DMS153 (cell line): ENCODE data around the gene JARID2.
A peak's percentile ranks its signal among the peaks of the same experiment; 100 is the strongest.

Source experiments
- DNase-seq: peaks from one replicate; lab custom pipeline; 2025; lab: John Stamatoyannopoulos, UW

JARID2 gene

DNA sequence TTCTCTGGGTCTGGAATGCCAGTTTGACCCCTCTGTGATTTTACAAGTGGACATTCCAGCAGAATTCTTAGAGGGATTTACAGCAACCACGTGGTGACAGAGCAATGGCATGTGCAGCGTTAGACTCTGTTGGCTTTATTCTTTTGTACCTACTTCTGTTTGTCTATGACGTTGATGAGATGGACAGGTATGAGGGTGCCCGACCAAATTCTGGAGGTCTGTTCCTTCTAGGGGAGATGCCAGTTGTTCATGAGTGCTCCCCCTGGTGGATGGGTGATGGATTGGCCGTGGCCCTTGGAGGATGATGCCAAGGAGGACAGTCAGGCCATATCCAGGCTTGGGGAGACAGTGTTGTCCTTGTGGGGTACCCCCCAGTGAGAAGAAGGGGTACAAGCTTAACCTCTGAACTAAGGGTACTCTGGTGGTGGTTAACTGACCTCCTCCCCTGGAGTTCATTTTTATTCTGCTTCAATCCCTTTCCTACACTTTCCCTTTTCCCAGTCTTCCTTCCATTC, 218.4 kb downstream of the JARID2 start:
- no peak for DNase-seq

DNA sequence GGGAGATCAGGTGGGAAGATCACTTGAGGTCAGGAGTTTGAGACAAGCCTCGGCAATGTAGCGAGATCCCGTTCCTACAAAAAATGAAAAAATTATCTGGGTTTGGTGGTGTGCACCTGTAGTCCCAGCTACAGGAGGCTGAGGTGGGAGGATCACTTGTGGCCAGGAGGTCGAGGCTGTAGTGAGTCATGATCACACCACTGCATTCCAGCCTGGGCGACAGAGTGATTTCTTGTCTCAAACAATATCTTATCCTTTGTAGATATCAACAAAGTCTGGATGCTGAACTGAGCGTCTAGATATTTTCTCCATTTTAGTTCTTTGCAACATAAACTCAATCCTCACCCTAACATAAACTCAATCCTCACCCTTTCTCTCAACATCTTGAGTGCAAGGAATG, 219.3 kb downstream of the JARID2 start:
- no peak for DNase-seq

DNA sequence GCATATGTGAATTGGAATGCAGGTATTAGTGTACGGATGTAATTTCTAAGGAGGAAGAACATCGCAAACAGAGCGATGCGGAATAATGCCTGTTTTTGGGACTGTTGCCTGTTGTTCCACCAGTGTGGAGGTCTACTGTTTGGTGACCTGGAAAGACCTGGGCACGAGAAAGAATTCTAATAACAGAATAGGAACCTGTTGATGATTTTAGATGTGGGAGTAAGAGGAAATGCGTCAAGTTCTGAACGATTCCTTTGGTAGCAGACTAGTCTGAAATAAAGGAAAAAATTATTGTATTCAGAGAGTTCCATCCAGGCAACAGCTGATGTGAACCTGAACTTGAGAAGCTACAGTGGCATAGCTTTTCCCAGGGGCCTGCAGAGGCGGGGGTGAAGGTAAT, 224.9 kb downstream of the JARID2 start:
- DNase-seq, result no peak

DNA sequence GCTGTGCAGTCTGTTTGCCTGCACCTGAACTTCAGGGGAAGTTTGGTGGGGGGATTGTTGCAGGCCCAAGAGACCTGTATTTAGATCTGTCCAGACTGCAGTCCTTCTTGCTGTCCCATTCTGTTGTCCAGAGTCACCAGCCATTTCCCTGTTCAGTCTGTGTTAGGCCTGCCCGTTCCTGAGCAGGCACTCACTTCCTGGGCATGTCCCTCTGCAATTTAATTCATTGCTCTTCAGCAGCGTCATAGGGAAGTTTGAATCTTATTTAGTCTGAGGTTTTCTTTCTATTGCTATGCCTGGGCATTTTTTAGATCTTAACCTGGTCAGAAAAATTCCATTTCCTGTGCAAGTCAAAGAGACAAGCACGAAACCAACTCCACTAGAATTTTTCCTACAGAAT, 226.8 kb downstream of the JARID2 start:
- no peak for DNase-seq

DNA sequence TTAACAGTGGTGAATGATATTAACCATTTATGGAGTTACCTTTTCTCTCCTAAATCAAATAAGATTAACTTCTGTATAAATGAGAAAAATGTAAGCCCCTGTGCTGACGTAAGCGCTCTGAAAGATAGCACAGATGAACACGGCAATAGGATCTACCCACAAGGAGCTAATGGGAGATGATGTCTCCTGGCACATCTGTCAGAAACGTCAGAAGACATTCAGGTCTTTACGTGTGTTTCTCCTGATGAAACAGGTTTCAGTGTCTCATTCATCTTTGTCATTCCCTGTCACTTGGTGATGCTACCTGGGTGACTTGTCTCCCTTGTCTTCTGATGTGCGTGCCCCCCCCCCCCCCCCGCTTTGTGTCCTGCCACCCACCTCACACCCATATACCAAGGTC, 227.3 kb downstream of the JARID2 start:
- DNase-seq, result no peak

DNA sequence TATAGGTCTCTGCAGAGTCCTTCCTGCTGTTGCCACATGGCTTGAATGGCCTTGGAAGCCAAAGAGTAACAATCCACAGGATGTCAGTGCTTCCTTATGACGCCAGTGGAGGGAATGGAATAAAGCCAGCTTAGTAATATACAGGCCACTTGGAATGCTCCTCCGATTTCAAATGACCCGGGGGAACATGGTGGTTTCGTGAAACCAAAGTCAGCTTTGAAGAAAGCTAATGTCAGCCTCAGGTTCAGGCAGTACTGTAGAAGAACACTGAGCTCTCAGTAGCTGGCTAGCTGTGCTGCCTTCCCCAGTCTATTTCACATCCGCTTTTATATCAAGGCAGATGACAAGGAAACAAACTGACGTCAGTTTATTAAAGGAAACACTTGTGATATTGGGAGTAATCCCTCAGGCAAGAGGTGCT, 227.9 kb downstream of the JARID2 start:
- no peak for DNase-seq

DNA sequence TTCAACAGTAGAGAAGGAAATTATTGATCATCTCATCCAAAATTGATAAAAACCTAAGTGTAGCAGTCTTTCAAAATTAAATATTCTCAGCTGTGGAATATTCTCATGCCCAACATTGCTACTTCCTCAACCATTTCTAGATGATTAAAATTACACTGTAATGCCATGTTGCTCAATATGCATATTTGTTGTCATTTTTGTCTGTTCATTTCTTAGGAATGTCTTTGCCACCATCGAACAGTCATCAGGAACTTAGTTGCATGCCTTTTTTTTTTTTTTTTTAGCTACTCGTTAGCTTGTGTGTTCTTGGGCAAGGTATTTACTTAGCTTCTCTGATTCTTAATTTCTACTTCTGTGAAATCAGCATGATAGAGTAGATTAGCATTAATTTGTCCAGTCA, 228.3 kb downstream of the JARID2 start:
- DNase-seq, result no peak

DNA sequence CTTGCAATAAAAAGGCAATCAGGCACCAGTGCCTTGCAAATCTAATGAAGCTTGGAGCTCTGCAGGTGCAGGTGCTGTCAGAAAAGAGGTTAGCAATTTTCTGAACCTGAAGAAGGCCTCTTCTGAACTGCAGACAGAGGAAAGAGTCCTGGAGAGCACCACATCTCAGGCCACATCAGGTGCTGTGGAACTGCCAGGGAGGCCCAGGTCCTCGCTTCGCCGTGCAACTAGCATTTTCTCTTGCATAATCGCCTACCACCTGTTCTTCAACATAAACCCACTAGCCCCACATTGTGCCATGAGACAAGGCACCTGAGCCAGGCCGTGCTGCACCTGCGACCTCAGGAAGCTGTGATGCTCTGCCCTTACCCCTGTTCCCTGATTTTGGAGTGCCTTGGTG, 229.4 kb downstream of the JARID2 start:
- DNase-seq, result no peak

DNA sequence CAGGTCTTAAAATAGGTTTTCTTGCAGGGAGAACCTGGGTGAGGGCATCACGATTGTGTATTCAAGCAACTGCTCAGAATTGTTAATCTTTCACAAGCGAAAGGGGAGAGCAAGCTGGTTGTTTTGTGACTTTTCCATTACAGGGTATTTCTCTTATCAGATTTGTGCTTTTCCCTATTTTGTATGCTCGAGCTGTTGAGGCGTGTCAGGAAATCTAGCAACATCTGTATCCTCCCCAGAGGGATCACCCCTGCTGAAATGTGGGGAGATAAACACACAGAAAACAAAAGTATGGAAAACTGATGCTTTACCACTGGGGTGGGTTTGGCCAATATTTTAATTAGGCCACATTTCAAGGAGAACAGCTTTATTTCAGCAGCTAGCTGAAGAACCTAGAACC, 230.0 kb downstream of the JARID2 start:
- no peak for DNase-seq

DNA sequence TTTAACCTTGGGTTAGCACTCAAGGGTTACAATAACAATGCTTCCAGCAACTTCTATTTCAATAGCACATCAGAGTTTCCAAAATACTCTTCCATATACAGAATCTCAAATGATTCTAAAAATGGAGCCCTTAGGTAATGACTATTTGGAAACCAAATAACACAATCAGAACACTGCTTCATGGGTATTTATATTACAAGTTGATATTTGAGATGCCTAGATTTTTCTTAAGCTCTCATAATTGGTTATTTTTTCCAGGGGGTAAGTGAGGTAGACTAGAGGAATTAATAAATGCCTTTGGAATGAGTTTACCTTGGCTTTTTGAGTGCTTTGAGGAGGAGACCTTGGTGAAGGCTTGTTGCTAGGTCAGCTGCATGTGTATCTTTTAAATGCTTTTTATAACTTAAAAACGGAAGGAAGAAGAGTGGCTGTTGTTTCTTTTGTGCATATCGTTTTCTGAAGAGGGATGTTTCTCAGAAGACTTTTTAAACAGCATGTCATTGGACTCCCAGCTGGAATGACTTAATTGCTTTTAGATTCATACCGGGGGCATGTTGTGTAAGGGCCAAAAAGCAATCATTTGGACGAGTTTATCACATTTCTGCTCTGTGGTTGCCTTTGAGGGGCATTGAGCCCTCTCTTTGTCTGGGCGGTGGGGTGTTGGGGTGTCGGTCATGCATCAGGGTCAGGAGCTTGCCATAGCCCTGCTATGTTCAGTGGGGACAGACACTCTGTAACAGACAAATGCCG, 230.9 kb downstream of the JARID2 start:
- no peak for DNase-seq

DNA sequence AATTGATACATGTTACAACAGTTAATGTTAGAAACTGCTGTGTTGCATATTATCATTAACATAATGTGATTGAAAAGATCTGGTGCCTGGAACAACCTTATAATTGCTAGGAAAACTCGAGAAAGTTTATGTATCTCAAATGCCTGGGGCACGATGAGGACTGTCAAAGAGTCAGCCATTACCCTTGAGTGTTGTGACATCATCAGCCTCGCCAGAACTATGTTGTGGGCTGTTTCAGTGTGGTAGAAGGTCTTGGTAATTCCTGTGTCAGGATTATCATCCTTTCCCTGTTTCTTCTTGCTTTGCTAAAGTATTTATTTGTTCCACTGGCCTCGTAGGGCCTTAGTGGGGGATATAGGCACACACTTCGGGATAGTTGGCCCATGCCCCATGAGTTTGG, 231.9 kb downstream of the JARID2 start:
- DNase-seq, result no peak

DNA sequence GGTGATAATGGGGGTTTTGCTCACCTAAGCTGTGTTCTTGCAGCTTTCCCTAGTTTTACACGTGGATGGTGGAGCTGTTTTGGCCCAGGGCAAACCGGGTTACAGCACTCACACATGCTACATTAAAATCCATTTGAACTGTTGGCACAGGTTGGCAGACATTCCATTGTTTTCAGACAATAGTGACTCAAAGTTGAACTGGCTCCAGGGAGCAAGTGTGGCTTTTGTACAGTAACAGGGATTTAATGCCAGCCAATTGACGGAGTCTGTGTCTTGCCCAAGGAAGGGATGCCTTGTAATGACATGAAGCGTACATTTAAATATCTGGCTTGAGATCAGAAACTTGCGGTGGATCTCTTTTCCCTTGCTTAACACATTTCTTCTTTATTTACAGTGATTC, 233.9 kb downstream of the JARID2 start:
- no peak for DNase-seq

DNA sequence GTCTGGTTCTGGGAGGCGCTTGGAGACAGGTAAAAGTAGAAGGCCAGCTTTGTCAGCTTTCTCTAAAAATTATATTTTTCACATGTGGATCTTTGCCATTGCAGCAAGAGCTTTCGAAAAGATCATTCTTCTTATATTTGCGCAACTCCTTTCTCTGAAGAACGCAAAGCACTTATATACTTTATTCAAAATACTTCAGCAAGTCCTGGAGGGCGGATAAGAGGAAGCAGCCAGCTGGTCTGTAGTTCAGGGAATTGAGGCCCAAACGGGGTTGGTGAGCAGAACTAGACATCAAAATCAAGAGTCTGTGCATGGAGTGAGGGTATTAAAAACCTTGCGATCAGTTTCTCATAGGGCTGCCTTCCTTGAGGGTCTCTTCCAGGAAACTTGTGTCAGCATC, 234.7 kb downstream of the JARID2 start:
- no peak for DNase-seq

DNA sequence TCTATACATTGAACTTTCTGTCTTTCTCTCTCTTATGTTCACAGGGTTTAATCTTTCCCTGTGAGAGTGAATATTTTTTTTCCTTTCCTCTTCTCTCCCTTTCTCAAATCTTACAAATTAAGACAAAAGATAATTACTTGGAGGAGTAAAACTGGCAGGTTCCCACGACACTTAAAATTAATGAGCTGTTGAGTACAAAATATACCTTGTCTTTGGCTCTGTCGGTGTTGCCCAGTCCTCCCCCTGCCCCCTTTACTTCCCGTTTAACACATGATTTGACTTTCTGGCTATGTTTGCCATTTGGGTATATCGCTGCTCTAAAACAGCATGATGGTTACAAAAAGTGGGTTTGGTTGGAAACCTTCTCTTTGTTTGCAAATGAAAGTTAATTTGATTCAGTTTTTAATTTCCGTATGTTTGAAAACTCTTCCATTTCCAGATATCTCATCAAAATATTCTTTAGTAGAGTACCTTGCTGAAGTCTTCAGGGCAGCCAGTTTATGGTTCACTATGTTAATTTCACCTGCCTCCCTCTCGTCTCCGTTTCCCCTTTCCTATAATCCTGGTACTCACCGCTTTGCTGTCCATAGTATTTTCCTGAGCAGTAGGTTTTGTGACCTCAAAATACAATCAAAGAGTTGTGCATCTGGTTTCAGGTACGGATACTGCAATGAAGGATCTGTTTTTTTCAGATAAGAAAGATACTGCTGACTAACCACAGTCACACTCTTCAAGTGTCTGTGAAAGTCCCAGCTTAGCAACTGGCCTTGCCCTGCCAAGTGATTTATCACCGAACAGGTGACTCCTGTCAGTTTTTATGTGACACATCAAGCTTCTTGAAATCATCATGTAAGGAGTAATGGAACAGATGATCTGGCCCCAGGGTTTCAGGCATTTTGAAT, 235.8 kb downstream of the JARID2 start:
- peak; percentile 58 for DNase-seq

DNA sequence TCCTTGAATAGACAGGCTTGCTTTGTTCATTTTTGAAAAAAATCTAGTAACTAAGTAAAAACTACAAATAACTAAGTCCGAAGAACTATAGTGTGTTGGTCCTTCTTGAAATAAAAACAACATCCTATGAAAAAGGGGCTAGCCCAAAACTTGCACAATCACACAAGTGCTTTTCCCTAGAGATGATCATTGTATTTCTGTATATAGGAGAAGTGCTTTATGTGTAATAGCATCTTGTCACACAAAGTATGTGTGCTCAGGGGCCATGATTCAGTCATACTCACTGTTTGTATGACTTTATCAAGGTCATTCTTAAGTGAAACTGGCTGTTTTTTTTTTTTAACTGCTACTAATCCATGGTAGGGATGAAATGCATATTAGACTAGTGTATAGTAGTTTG, 237.2 kb downstream of the JARID2 start:
- no peak for DNase-seq

DNA sequence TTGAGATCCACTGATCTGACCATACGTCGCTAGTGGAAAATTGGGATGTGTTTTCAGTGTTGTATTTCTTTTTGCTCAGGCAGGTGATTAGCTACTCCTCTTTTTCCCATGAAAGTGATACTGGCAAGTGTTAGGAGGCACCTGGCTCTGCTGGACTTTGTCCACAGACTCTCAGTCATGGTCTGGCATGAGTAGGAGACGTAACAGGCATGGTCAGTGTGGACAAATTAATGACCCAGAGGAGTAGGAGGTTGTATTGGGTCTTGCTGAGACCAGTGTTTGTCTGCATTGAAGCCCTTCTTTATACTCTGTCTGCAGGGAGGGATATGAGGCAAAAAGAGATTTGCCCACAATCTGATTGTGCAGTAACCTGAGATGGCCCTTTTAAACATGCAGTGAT, 238.3 kb downstream of the JARID2 start:
- DNase-seq, result no peak

DNA sequence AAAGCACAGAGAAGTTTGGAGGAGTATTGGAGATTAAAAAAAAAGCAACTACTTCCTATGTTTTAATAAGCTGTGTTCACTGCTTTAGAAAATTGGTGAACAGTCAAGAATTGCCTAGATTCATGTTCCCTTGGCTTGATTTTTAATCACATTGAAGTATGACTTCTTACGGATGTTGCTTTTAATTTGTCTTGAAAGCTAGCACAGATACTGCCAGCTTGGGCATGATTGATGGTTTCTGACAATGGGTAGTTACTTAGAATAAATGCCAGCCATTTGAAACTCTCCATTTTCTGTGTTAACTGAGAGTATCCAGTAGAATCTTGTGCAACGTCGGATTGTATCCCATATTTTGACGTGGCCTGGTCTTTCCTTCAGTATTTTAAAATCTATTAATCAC, 239.0 kb downstream of the JARID2 start:
- no peak for DNase-seq

DNA sequence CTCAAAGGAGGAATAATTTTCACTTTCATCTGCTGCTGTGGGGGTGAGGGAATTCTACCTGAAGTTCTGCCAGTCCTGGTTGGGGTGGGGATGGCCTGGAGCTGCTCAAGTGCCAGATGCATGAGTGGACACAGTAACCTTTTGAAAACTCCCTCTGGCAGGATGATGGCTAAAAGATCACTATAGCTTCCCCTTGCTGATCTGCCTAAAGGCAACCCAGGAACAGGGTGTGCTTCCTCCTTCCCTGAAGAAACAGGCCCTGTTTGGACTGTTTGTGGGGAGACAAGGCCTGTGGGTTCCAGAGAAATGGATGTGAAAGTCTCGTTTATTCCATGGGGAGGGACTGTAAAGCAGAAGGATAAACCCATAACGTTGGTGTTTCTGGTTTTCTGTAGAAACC, 240.1 kb downstream of the JARID2 start:
- DNase-seq, result no peak

DNA sequence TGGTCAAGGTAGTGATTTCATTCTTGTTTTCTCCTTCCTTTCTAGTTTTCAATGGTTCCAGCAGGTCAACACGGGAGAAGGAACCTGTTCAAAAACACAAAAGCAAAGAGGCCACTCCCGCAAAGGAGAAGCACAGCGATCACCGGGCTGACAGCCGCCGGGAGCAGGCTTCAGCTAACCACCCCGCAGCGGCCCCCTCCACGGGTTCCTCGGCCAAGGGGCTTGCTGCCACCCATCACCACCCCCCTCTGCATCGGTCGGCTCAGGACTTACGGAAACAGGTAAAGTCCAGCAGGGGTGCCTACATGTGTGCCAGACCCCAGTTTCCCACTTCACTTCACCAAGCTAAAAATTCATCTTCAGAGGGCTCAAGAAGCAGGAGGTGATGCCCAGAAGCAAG, 241.4 kb downstream of the JARID2 start:
- DNase-seq, result no peak

DNA sequence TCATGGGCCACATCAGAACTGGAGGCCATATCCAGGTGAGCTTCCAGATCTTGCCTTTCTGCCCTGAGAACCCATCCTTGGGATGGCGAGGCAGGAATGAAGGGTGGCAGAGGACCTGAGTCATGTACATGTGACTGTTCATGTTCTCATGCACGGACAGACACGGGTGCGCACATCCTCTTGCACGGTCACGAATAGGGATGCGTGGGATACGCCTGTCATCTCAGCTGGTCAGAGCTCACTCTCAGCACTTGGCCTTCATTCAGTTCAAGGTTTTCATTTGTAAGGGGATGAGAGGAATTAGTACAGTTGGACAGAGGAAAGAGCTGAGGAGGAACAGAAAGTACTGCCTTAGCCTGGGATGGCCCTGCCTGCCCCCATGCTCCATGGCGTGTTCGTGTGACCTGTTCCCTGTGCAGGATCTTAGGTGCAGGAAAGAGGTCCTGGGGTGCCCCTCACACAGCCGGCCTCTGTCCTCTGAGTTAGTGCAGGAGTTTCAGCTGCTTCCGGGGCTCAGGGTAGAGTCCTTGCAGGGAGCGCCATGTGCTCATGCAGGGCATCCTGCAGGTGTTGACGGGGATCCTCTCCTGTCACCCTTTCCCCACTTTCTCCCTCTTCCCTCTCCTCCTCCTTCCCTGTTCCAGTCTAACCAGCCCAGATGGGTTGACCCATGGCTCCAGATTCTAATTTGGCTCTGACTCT, 243.5 kb downstream of the JARID2 start:
- no peak for DNase-seq

DNA sequence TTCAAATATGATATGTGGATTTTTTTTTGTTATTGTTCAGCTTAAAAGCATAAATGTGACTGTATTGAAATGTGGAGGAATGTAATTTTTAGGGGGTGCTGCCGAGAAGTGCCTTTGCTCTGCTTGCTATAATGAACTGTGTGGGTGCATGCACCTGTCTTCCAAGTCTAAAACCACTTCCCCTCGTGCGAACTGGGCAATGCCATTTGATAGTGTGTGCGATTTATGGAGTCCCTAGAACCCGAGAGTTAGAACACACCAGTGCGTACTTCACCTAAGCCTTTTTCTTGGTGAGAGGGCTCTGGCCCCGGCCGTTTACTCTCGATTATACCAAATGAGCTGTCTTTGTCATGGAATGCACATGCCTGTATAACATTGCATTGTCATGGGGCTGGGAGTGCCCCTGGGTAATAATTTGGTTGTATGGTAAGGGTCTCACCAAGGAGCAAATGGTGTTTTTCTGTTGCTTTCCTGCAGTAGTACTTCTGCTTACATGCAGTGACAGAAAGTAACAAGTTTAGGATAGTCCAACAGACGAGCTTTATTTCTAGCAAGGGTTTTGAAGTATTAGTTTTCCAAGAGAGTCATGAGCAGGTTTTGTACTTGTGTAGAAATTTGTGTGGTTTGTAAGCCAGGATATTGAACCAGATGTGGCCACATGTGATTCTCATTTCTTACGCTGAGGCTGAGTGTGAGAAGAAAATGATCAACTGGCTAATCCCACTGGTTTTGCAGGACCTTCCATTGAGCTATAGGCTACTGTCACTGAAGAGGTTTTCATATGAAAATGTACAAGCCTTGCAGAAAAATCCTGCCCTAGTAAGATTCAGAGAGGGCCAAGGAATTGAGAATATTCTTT, 244.6 kb downstream of the JARID2 start:
- DNase-seq, result no peak
